IMR-90 (cell line): ENCODE data around the gene KCNC2. TPM values are rescaled to one million over a fixed set of nuclear protein-coding genes. Genes with fewer than 3 reads are reported as not detected.

Experiments
- ATAC-seq: fragments of 200-7000 bp; cut with Tn5 transposase; 2 replicates; pipeline ENCODE4 v1.9.1; 2020; ENCODE audit warnings: low read depth, mild to moderate bottlenecking, moderate library complexity
- BruUV-seq: library from RNA; stranded (reverse); fragments of 400-500 nt; replicated peaks from 2 replicates; lab custom pipeline; 2021; lab: Mats Ljungman, UMichigan
- CTCF ChIA-PET: fragments of 300-600 bp; formaldehyde crosslinking; extraction: SDS; loops from one replicate; lab custom pipeline; 2021; ENCODE audit warnings: antibody characterized with exemption; lab: Yijun Ruan, JAX
- POLR2A ChIA-PET: fragments of 300-600 bp; sonication (Branson Sonifier 250); formaldehyde crosslinking; loops from one replicate; lab custom pipeline; 2022; ENCODE audit warnings: antibody characterized with exemption; ENCODE audit not compliant: unreplicated experiment; lab: Charles Lee
- DNase-seq: peaks from one replicate; pipeline ENCODE4 v3.0.0; 2013
- H2AFZ ChIP-seq: replicated peaks from 2 replicates; pipeline ENCODE3; 2013; ENCODE audit warnings: low read length, mild to moderate bottlenecking; ENCODE audit not compliant: poor library complexity
- H2AK5ac ChIP-seq: 2 replicates; pipeline ENCODE4 v1.6.1; 2013; ENCODE audit warnings: low read depth, low read length, inconsistent platforms
- H2AK9ac ChIP-seq: replicated peaks from 2 replicates; pipeline ENCODE3; 2013; ENCODE audit warnings: mild to moderate bottlenecking, low read depth, low read length, moderate library complexity; ENCODE audit not compliant: poor library complexity
- H2BK120ac ChIP-seq: 2 replicates; pipeline ENCODE4 v1.6.1; 2013; ENCODE audit warnings: low read depth, low read length, inconsistent platforms
- H2BK15ac ChIP-seq: 3 replicates; pipeline ENCODE4 v1.6.1; 2013; ENCODE audit warnings: low read depth, low read length, inconsistent platforms
- H2BK20ac ChIP-seq: 2 replicates; pipeline ENCODE4 v1.6.1; 2013; ENCODE audit warnings: low read depth, mild to moderate bottlenecking, inconsistent platforms, low read length, moderate library complexity
- H2BK5ac ChIP-seq: 2 replicates; pipeline ENCODE4 v1.6.1; 2013; ENCODE audit warnings: mild to moderate bottlenecking, low read depth, low read length, inconsistent platforms; ENCODE audit not compliant: poor library complexity, severe bottlenecking
- H3K14ac ChIP-seq: replicated peaks from 2 replicates; pipeline ENCODE4 v1.6.1; 2013; ENCODE audit warnings: low read depth, low read length, inconsistent platforms
- H3K18ac ChIP-seq: 2 replicates; pipeline ENCODE4 v1.6.1; 2013; ENCODE audit warnings: low read depth, low read length, control low read depth
- H3K23ac ChIP-seq: 2 replicates; pipeline ENCODE4 v1.6.1; 2013; ENCODE audit warnings: low read depth, low read length, inconsistent platforms
- H3K27ac ChIP-seq: 2 replicates; pipeline ENCODE4 v1.5.1; 2013; ENCODE audit warnings: mild to moderate bottlenecking, control low read depth, low read length; ENCODE audit not compliant: insufficient read depth
- H3K27me3 ChIP-seq: 2 replicates; pipeline ENCODE4 v1.6.1; 2013; ENCODE audit warnings: low read length; ENCODE audit not compliant: control insufficient read depth, insufficient read depth
- H3K36me3 ChIP-seq: 2 replicates; pipeline ENCODE4 v1.6.1; 2013; ENCODE audit warnings: low read length, mixed read lengths; ENCODE audit not compliant: control insufficient read depth, insufficient read depth
- H3K4ac ChIP-seq: 2 replicates; pipeline ENCODE4 v1.6.1; 2013; ENCODE audit warnings: low read depth, low read length, inconsistent platforms
- H3K4me1 ChIP-seq: 2 replicates; pipeline ENCODE4 v1.6.1; 2013; ENCODE audit warnings: low read length, mixed read lengths; ENCODE audit not compliant: control insufficient read depth, insufficient read depth
- H3K4me2 ChIP-seq: 2 replicates; pipeline ENCODE4 v1.6.1; 2013; ENCODE audit warnings: low read depth, mild to moderate bottlenecking, control low read depth, low read length, moderate library complexity
- H3K4me3 ChIP-seq: 2 replicates; pipeline ENCODE4 v1.5.1; 2013; ENCODE audit warnings: low read depth, mild to moderate bottlenecking, control low read depth, low read length, moderate library complexity; ENCODE audit not compliant: insufficient read depth
- H3K56ac ChIP-seq: 2 replicates; pipeline ENCODE4 v1.6.1; 2013; ENCODE audit warnings: low read length, inconsistent platforms; ENCODE audit not compliant: insufficient read depth; ENCODE audit errors: extremely low read depth
- H3K79me1 ChIP-seq, 2 experiments: 2 replicates each; pipeline ENCODE4 v1.6.1; 2013; ENCODE audit warnings: low read length in 2 of 2, inconsistent platforms in 1 of 2, low read depth in 1 of 2
- H3K9ac ChIP-seq: 2 replicates; pipeline ENCODE4 v1.6.1; 2013; ENCODE audit warnings: low read depth, low read length, control low read depth
- H3K9me1 ChIP-seq: 2 replicates; pipeline ENCODE4 v1.6.1; 2013; ENCODE audit warnings: low read length, inconsistent platforms; ENCODE audit not compliant: insufficient read depth
- H3K9me3 ChIP-seq: 2 replicates; pipeline ENCODE4 v1.6.1; 2013; ENCODE audit warnings: low read length; ENCODE audit not compliant: control insufficient read depth, insufficient read depth
- H4K20me1 ChIP-seq: 2 replicates; pipeline ENCODE4 v1.6.1; 2013; ENCODE audit warnings: low read length, inconsistent platforms; ENCODE audit not compliant: insufficient read depth
- H4K5ac ChIP-seq: 2 replicates; pipeline ENCODE4 v1.6.1; 2013; ENCODE audit warnings: mild to moderate bottlenecking, low read depth, low read length, control low read depth
- H4K8ac ChIP-seq, 2 experiments: 2 replicates each; pipeline ENCODE4 v1.6.1; 2013; ENCODE audit warnings: low read depth in 2 of 2, low read length in 2 of 2, control low read depth in 1 of 2, inconsistent platforms in 1 of 2
- H4K91ac ChIP-seq: 2 replicates; pipeline ENCODE4 v1.6.1; 2013; ENCODE audit warnings: low read depth, low read length, inconsistent platforms; ENCODE audit not compliant: insufficient read depth
- BHLHE40 ChIP-seq: fragments of 150-350 bp; IDR thresholded peaks from 2 replicates; pipeline ENCODE4 v1.6.1; 2016; ENCODE audit warnings: mild to moderate bottlenecking, low read depth, low read length
- CEBPB ChIP-seq: IDR thresholded peaks from 2 replicates; pipeline ENCODE4 v1.6.1; 2012; ENCODE audit warnings: low read depth, low read length, improper control_type of control experiment
- CHD1 ChIP-seq: IDR thresholded peaks from 2 replicates; pipeline ENCODE4 v1.6.1; 2012; ENCODE audit warnings: low read depth, low read length, improper control_type of control experiment
- MAFK ChIP-seq: IDR thresholded peaks from 2 replicates; pipeline ENCODE4 v1.6.1; 2012; ENCODE audit warnings: low read depth, low read length, improper control_type of control experiment
- MXI1 ChIP-seq: IDR thresholded peaks from 2 replicates; pipeline ENCODE4 v1.6.1; 2012; ENCODE audit warnings: low read depth, mild to moderate bottlenecking, low read length, moderate library complexity, borderline replicate concordance
- POLR2A ChIP-seq: IDR thresholded peaks from 2 replicates; pipeline ENCODE4 v1.6.1; 2012; ENCODE audit warnings: mild to moderate bottlenecking, low read depth, low read length
- RCOR1 ChIP-seq: IDR thresholded peaks from 2 replicates; pipeline ENCODE4 v1.6.1; 2012; ENCODE audit warnings: mild to moderate bottlenecking, low read length, improper control_type of control experiment; ENCODE audit not compliant: insufficient replicate concordance
- RFX5 ChIP-seq: IDR thresholded peaks from 2 replicates; pipeline ENCODE4 v1.8.0; 2012; ENCODE audit warnings: low read depth, mild to moderate bottlenecking, low read length, moderate library complexity
- SMC3 ChIP-seq: fragments of 150-350 bp; IDR thresholded peaks from 2 replicates; pipeline ENCODE4 v1.6.1; 2016; ENCODE audit warnings: low read depth, mild to moderate bottlenecking, antibody characterized with exemption, low read length, moderate library complexity
- USF2 ChIP-seq: fragments of 150-350 bp; IDR thresholded peaks from 2 replicates; pipeline ENCODE4 v1.6.1; 2017; ENCODE audit warnings: mild to moderate bottlenecking, antibody characterized with exemption, low read length, low read depth
- WGBS, 2 experiments: methylation state at CpG; one replicate each; pipeline versions ENCODE4 v1.1.5 to v1.1.7; 2013; ENCODE audit warnings: missing lambda C conversion rate in 2 of 2; ENCODE audit not compliant: insufficient read length in 1 of 2; ENCODE audit errors: extremely low coverage in 2 of 2; 5-methylcytosine and 5-hydroxymethylcytosine counted together
- dilution Hi-C: fragments of 300-500 bp; cut with HindIII; formaldehyde crosslinking; loops from one replicate; pipeline ENCODE4 v1.14.3; 2018; ENCODE audit warnings: low sequenced_read_pairs; ENCODE audit not compliant: unreplicated experiment
- in situ Hi-C: fragments of 300-500 bp; cut with MboI; formaldehyde crosslinking; loops from 3 replicates; pipeline ENCODE4 v1.14.3; 2019; ENCODE audit warnings: low sequenced_read_pairs, inconsistent platforms, mixed read lengths
- intact Hi-C: fragments of 100-400 bp; cut with micrococcal nuclease; formaldehyde crosslinking; loops from 2 replicates; pipeline ENCODE4 v1.10.0; 2022
- polyA plus RNA-seq, 3 experiments: library from polyadenylated mRNA; depleted of rRNA; stranded (reverse); fragments of >200 nt; gene quantifications; 2 replicates each; pipeline ENCODE4 v1.2.3, GENCODE V29; 2012; ENCODE audit warnings: low replicate concordance in 1 of 3
- total RNA-seq: library from RNA; depleted of rRNA; stranded (reverse); fragments of >200 nt; gene quantifications from 2 replicates; pipeline ENCODE4 v1.2.3, GENCODE V29; 2012

KCNC2 gene
- total and polyA plus RNA-seq, 2 of the 4 experiments (the other 2 are of a cell fraction), result not detected

GRCh38 chr12:75048767-75049166 is 160.9 kb downstream of the KCNC2 start:
- Histone ChIP-seq H3K4ac (no peak overlapping the region), H2BK15ac (no peak overlapping the region), H2BK20ac (no peak overlapping the region), H3K4me1 (no peaks in the 10 kb centered on the region), H2AFZ (no peak overlapping the region), H2BK5ac (no peak overlapping the region), H3K14ac (no peak overlapping the region), H2BK120ac (no peak overlapping the region), H4K5ac (no peak overlapping the region), H3K4me3 (no peak overlapping the region), H3K9me3 (no peaks in the 10 kb centered on the region), H3K9me1 (no peaks in the 10 kb centered on the region), H2AK9ac (no peak overlapping the region), H2AK5ac (no peak overlapping the region), H4K20me1 (no peaks in the 10 kb centered on the region), H4K8ac (no peak overlapping the region), H3K9ac (no peak overlapping the region), H3K27ac (no peak overlapping the region), H4K91ac (no peak overlapping the region), H3K27me3 (no peaks in the 10 kb centered on the region), H3K36me3 (no peaks in the 10 kb centered on the region), H3K18ac (no peak overlapping the region), H3K23ac (no peak overlapping the region), H3K56ac (no peak overlapping the region), H3K4me2 (no peak overlapping the region), H3K79me1 (no peaks in the 10 kb centered on the region)
- ChIA-PET POLR2A (no interaction called here), CTCF (no interaction called here)
- TF ChIP-seq BHLHE40 (no peak), MAFK (no peak), USF2 (no peak), MXI1 (no peak), POLR2A (no peak), CHD1 (no peak), RFX5 (no peak), RCOR1 (no peak), CEBPB (no peak), SMC3 (no peak)
- ATAC-seq (no peak), DNase-seq (no peak)
- no TSS peak for BruUV-seq
- intact Hi-C loops (no loop called here), in situ Hi-C loops (no loop called here), dilution Hi-C loops (no loop called here)
- WGBS, 2 experiments, result no CpG with 5 or more reads among the region's 2 CpGs
